ENCODE measurements around the gene TRAF2. TPM values are rescaled to one million over a fixed set of nuclear protein-coding genes. Genes with fewer than 3 reads are reported as not detected.

TRAF2 gene
- total and polyA plus RNA-seq, 2 of the 13 experiments (the other 11 are each of a cell fraction or from before 2014, with no cell fraction given), result 12.4 to 13.6 TPM

- 0 out of 2 replicates have a peak, but pooled peaks have one; percentile 68 for TF ChIP-seq ZNF558 (CRISPR knock-in tag; IDR thresholded peaks at IDR 0.05; ENCODE audit: borderline replicate concordance)
- 0 out of 2 replicates have a peak, but pooled peaks have one; percentile 4 for TF ChIP-seq KLF15 (CRISPR knock-in tag; IDR thresholded peaks at IDR 0.05; ENCODE audit: borderline replicate concordance)
- no peak for TF ChIP-seq NONO (IDR thresholded peaks at IDR 0.05)
- TF ChIP-seq NONO (CRISPR knock-in tag; conservative IDR thresholded peaks at IDR 0.05), result peak; percentile 63
- peak; percentile 51 for TF ChIP-seq SP5 (CRISPR knock-in tag; IDR thresholded peaks at IDR 0.05; ENCODE audit: borderline replicate concordance, low read depth)
- TF ChIP-seq ZFP36L2 (CRISPR knock-in tag; IDR thresholded peaks at IDR 0.05), result no peak
- TF ChIP-seq, protein P1, sequence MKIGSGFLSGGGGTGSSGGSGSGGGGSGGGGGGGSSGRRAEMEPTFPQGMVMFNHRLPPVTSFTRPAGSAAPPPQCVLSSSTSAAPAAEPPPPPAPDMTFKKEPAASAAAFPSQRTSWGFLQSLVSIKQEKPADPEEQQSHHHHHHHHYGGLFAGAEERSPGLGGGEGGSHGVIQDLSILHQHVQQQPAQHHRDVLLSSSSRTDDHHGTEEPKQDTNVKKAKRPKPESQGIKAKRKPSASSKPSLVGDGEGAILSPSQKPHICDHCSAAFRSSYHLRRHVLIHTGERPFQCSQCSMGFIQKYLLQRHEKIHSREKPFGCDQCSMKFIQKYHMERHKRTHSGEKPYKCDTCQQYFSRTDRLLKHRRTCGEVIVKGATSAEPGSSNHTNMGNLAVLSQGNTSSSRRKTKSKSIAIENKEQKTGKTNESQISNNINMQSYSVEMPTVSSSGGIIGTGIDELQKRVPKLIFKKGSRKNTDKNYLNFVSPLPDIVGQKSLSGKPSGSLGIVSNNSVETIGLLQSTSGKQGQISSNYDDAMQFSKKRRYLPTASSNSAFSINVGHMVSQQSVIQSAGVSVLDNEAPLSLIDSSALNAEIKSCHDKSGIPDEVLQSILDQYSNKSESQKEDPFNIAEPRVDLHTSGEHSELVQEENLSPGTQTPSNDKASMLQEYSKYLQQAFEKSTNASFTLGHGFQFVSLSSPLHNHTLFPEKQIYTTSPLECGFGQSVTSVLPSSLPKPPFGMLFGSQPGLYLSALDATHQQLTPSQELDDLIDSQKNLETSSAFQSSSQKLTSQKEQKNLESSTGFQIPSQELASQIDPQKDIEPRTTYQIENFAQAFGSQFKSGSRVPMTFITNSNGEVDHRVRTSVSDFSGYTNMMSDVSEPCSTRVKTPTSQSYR (CRISPR knock-in tag; IDR thresholded peaks at IDR 0.05; ENCODE audit: borderline replicate concordance), result no peak
- TF ChIP-seq MAZ (IDR thresholded peaks at IDR 0.05; ENCODE audit: borderline replicate concordance, low read depth, low read length), result no peak
- TF ChIP-seq MAZ (CRISPR knock-in tag; IDR thresholded peaks at IDR 0.05; ENCODE audit: low read depth), result peak; percentile 71; the same call in 1 of the 2 replicates
- TF ChIP-seq, protein P2, sequence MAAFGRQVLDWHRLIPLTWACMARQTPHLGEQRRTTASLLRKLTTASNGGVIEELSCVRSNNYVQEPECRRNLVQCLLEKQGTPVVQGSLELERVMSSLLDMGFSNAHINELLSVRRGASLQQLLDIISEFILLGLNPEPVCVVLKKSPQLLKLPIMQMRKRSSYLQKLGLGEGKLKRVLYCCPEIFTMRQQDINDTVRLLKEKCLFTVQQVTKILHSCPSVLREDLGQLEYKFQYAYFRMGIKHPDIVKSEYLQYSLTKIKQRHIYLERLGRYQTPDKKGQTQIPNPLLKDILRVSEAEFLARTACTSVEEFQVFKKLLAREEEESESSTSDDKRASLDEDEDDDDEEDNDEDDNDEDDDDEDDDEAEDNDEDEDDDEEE (CRISPR knock-in tag; IDR thresholded peaks at IDR 0.05), result peak; percentile 77; the same call in 1 of the 2 replicates
- no peak for TF ChIP-seq ADNP (CRISPR knock-in tag; IDR thresholded peaks at IDR 0.05)
- TF ChIP-seq ZNF777 (CRISPR knock-in tag; IDR thresholded peaks at IDR 0.05), result no peak
- TF ChIP-seq, protein P3, sequence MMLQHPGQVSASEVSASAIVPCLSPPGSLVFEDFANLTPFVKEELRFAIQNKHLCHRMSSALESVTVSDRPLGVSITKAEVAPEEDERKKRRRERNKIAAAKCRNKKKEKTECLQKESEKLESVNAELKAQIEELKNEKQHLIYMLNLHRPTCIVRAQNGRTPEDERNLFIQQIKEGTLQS (CRISPR knock-in tag; IDR thresholded peaks at IDR 0.05), result 0 out of 2 replicates have a peak, but pooled peaks have one; percentile 10
- peak; percentile 29; the same call in 1 of the 2 replicates for TF ChIP-seq ZNF746 (CRISPR knock-in tag; IDR thresholded peaks at IDR 0.05)
- TF ChIP-seq U2AF1 (optimal IDR thresholded peaks at IDR 0.05; ENCODE audit: low read depth, low read length), result peak; percentile 24
- TF ChIP-seq ERF (CRISPR knock-in tag; IDR thresholded peaks at IDR 0.05), result peak; percentile 35; the same call in 1 of the 2 replicates
- TF ChIP-seq JDP2 (CRISPR knock-in tag; IDR thresholded peaks at IDR 0.05; ENCODE audit: borderline replicate concordance), result no peak
- no peak; the same call in none of the 2 replicates for TF ChIP-seq SRY (CRISPR knock-in tag; IDR thresholded peaks at IDR 0.05)
- TF ChIP-seq NR2C2 (CRISPR knock-in tag; IDR thresholded peaks at IDR 0.05; ENCODE audit: borderline replicate concordance), result no peak; the same call in 1 of the 2 replicates
- TF ChIP-seq ZNF800 (CRISPR knock-in tag; IDR thresholded peaks at IDR 0.05), result no peak
Measured at GRCh38 chr9:136886610-136887597, 588 bp downstream of the TRAF2 start (continued).
